COLO668 (cell line): ENCODE data around the gene MYL5.
A peak's percentile ranks its signal among the peaks of the same experiment; 100 is the strongest.
"Not testable (repeated sequence)": the region's sequence is repeated elsewhere in the genome, so short reads cannot be mapped to it uniquely, and the experiment has no call there.

ENCODE experiments used
- DNase-seq: peaks from one replicate; lab custom pipeline; 2025; ENCODE audit not compliant: unreplicated experiment; lab: John Stamatoyannopoulos, UW

The MYL5 gene

GRCh38 chr4:656436-657337, 17.7 kb upstream of the MYL5 start:
- no peak for DNase-seq

GRCh38 chr4:657338-657833, 17.0 kb upstream of the MYL5 start:
- no peak for DNase-seq

GRCh38 chr4:657834-658667, 16.3 kb upstream of the MYL5 start:
- no peak for DNase-seq

- no peak for DNase-seq
Observed at GRCh38 chr4:658681-659667, 15.4 kb upstream of the MYL5 start.

- no peak for DNase-seq
Observed at GRCh38 chr4:659851-660250, 14.5 kb upstream of the MYL5 start.

- no peak for DNase-seq
Observed at GRCh38 chr4:660401-660800, 13.9 kb upstream of the MYL5 start.

- DNase-seq: no peak
Observed at GRCh38 chr4:661231-661630, 13.1 kb upstream of the MYL5 start.

GRCh38 chr4:661881-662761, 12.2 kb upstream of the MYL5 start:
- DNase-seq: no peak

- DNase-seq: peak; percentile 44
Observed at GRCh38 chr4:663046-663437, 11.3 kb upstream of the MYL5 start.

- DNase-seq: peak; percentile 86
Observed at GRCh38 chr4:663438-664428, 10.6 kb upstream of the MYL5 start.

- DNase-seq: no peak
Observed at GRCh38 chr4:664713-665231, 9.6 kb upstream of the MYL5 start.

GRCh38 chr4:665381-665750, 9.0 kb upstream of the MYL5 start:
- DNase-seq: no peak

GRCh38 chr4:665751-666435, 8.4 kb upstream of the MYL5 start:
- DNase-seq: no peak

GRCh38 chr4:666436-666810, 7.9 kb upstream of the MYL5 start:
- DNase-seq: no peak

- no peak for DNase-seq
Observed at GRCh38 chr4:666822-667544, 7.4 kb upstream of the MYL5 start.

- DNase-seq: no peak
Observed at GRCh38 chr4:667545-667925, 6.8 kb upstream of the MYL5 start.

- DNase-seq: not testable (repeated sequence)
Observed at GRCh38 chr4:668219-668618, 6.1 kb upstream of the MYL5 start.
